ENCODE results near the gene KDF1. TPM values are rescaled to one million over a fixed set of nuclear protein-coding genes. Genes with fewer than 3 reads are reported as not detected.
A peak's percentile ranks its signal among the peaks of the same experiment; 100 is the strongest.
"Not testable (repeated sequence)": the region's sequence is repeated elsewhere in the genome, so short reads cannot be mapped to it uniquely, and the experiment has no call there.

Gene KDF1
- total RNA-seq, 1 donor from 2014 or later: not detected

DNA sequence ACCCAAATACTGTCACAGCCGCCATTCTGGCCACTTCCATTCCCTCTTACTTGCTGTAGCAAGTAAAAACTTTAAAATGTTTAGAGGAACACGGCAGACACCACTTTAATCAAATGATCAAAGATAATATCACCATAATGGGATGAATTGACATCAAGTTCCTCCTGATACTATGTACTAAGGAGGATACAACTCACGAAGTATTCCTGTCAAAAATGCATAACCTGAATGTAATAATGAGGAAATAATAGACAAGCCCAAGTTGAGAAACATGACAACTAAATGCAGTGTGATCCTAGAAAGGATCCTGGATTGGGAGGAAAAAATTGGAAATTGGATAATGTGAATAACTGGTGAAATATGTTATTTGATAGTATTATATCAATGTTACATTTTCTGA, 3.9 kb downstream of the KDF1 start:
- DNase-seq (ENCODE audit: low read depth in 2 of 2): no peak

DNA sequence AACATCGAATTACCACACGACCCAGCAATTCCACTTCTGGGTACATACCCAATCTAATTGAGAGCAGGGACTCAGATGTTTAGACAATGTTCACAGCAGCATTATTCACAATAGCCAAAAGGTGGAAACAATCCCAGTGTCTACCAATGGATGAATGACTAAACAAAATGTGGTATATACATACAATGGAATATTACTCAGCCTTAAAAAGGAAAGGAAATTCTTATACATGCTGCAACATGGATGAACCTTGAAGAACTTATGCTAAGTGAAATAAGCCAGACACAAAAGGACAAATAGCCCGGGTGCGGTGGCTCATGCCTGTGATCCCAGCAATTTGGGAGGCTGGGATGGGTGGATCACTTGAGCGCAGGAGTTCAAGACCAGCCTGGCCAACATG, 6.9 kb downstream of the KDF1 start:
- DNase-seq (ENCODE audit: low read depth in 2 of 2): no peak

DNA sequence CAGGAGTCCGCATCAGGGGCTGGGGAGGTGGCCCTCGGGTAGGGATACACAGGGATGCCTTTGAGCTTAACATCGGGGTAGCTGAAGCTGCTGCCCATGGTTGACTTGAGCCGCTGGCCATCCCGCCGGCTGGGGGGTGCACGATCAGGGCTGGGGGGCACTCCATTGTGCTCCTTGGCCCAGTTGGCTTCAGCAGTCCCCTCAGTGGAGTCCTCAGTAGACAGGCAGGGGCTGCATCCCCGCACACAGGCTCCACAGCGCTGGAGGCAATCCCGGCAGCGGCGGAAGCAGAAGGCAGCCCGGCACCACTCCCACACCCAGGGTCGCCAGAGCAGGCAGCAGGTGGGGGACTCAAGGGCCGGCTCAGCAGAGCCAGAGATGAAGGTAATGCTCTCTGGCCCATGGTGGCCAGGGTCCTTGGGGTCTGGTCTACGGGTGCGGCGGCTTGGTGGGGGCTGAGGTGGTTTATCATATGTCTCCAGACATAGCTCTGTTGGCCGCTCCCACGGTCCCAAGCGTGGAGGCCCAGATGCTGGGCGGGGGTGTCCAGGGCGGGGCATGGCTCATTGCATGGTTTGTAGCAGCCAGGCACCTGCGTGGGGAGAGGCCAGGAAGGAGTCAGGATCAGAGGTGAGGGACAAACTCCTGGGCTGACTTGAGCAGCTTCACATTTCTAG, 8.3 kb downstream of the KDF1 start:
- no peak for DNase-seq (ENCODE audit: low read depth in 2 of 2)

DNA sequence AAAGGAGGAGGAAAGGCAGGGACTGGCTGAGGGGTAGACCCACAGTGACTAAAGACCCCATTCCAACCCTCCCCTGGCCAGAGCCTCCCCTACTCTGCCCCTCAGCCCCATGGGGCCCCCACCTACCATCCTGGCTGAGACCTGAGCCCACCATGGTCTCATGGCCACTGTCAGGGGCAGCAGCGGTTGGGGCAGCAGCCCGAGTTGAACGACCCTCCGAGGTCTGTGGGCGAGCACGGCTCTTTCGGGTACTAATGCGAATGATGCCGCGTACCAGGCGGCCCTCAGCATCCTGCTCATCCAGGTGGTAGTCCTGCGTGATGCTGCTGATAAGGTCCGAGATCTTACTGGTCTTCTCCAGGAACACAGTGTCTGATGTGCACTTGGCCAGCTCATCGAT, 9.1 kb downstream of the KDF1 start:
- no peak for DNase-seq (ENCODE audit: low read depth in 2 of 2)

DNA sequence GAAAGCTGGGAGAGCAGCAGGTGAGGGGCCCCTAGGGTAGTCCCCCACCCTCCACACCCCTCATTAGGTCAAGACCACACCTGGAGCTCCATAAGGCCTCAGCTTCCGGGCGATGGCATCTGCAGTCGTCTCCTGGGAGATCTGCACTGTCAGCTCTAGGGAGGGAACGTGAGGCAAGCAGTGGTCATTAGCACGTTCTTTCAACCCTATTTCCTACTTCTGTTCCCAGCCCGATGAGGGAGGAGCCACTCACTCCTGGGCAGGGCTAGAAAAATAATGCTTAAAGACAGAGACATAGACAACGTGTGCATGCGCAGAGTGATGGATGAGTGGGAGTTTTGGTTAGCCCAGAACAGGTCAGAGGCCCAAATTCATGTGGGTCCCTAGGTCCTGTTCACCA, 9.7 kb downstream of the KDF1 start:
- no peak for DNase-seq (ENCODE audit: low read depth in 2 of 2)

DNA sequence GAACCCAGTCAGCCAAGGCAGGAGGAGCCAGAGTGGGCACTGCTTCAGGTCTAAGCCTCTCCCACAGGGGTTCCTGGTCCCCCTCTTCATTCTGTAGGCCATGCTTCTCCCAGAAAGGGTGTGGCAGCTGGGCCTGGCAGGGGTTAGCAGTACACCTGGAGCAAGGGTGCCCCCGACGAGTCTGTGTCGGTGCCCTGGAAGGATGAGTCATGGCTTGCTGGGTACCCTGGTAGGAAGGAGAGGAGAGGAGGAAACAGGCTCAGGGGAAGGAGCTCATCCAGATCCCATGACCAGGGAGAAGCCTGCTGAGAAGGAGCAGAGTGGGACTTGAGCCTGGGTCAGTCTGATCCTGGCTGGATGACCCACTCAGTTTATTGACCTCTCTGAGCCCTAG, 10.3 kb downstream of the KDF1 start:
- peak in 1 of 2 donors; percentile 26 for DNase-seq (ENCODE audit: low read depth in 2 of 2)

DNA sequence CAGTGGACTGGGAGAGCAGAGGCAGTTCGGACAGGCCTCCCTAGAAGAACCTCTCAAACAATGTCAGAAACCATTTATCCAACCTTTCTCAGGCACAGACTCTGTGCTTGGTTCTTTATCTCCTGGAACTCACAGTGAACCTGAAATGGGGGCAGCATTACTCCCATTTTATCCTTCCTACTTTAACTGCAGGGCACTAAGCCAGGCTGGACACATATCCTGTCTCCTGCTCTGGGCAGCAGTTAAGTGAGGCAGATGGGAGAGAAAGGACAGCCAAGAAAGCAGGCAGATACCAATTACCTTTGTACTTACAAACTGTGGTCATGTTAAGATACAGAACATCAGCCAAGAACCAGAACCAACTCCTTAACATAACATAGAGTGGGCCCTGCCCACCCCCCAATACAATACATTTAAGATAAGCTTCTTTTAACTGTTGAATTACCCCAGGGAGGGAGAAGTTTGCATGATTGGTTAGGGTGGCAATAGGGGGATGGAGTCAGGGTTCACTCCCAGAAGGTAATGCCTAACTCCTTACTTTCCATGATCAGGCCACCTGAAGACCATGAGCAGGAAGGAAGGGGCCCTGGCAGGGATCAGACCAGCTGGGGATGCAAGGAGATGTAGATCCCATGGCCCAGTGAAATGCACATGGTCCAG, 10.9 kb downstream of the KDF1 start:
- peak in 1 of 2 donors; percentile 15 for DNase-seq (ENCODE audit: low read depth in 2 of 2)

DNA sequence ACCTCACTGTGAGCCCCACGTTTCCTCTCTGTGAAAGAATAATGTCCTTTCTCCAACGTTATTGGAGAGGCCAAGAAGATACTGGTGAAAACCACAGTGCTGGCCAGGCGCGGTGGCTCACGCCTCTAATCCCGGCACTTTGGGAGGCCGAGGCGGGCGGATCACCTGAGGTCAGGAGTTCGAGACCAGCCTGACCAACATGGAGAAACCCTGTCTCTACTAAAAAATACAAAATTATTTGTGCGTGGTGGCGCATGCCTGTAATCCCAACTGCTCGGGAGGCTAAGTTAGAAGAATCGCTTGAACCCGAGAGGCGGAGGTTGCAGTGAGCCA, 11.6 kb downstream of the KDF1 start:
- not testable (repeated sequence) for DNase-seq (ENCODE audit: low read depth in 2 of 2)

DNA sequence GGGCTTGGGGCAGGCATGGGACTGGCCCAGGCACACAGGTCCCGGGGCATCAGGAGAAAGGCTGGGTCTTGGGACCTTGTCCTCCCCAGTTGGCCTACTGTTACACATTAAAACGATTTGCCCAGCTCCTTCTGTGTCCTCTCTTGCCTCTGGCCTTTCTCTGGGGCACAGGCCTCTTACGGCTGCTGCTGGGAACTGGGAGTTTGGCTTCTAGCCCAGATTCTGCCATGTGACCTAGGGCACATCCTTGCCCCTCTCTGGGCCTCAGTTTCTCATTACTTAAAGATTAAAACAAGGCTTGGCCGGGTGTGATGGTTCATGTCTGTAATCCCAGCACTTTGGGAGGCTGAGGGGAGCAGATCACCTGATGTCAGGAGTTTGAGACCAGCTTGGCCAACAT, 14.0 kb downstream of the KDF1 start:
- DNase-seq (ENCODE audit: low read depth in 2 of 2): no peak

DNA sequence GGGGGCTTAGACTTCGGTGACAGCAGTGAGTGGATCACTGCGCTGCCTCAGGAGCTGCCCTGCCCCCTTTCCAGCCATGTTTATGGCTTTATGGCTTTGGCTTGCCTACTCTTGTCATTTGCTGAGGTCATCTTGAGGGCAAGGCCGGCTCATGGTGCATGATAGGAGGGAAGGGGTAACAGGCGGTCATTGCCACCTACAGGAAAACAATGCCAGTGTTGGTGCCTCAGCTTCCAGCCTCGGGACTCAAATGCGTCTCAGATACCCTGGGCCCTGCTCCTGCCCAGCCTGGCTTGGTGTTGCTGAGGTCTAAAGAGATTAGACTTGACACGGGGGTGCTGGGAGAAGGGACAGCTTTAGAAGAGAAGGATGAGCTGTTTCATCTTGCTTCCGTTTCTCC, 14.5 kb downstream of the KDF1 start:
- DNase-seq (ENCODE audit: low read depth in 2 of 2): no peak

DNA sequence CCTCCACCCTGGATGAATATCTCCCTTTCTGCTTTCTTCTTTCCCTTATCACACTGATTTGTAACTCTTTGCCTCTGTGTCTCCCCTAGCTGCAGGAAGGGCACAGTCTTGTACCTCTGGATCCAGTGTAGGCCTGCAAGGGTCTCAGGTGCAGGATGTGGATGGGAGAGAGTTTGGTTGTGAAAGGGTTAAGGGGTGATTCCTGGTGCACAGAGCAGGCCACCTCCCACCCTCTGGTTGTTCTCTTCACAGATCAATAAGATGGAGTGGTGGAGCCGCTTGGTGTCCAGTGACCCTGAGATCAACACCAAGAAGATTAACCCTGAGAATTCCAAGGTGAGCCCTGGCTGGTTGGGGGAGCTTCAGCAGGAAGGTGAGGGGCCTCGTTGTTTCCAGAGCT, 15.1 kb downstream of the KDF1 start:
- no peak for DNase-seq (ENCODE audit: low read depth in 2 of 2)

DNA sequence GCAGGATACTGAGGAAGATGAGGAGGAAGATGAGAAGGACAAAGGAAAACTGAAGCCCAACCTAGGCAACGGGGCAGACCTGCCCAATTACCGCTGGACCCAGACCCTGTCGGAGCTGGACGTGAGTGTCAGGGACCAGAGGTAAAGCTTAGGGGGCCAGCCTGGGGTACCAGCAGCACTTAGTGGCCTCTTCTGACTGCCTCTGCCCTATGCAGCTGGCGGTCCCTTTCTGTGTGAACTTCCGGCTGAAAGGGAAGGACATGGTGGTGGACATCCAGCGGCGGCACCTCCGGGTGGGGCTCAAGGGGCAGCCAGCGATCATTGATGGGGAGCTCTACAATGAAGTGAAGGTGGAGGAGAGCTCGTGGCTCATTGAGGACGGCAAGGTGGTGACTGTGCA, 17.6 kb downstream of the KDF1 start:
- DNase-seq (ENCODE audit: low read depth in 2 of 2): no peak

DNA sequence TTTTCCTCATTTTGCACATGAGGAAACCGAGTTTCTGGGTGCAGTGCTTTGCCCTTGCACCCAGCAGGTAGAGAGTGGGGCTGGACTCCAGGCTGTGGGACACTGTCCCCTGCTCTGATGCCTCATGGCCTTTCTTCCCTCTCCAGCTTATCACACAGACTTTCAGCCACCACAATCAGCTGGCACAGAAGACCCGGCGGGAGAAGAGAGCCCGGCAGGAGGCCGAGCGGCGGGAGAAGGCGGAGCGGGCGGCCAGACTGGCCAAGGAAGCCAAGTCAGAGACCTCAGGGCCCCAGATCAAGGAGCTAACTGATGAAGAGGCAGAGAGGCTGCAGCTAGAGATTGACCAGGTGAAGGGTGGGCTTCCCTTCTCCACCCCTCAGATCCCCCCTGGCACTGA, 19.0 kb downstream of the KDF1 start:
- no peak for DNase-seq (ENCODE audit: low read depth in 2 of 2)

DNA sequence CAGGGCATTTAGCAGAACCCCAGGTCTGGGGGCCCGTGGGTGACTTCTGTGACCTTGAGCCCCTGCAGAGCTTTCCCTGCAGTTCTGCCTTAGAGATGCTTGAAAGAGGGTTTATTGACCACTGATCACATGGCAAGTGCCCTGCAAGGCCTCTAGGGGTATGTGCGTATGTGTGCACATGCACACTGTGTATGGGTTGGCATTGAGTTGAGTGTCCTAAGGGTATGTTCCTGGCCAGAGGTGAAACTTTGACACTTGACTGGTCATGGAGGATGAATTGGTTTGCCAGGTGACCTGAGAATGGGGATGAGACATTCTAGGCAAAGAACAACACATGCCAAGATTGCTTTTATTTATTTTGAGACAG, 21.6 kb downstream of the KDF1 start:
- DNase-seq (ENCODE audit: low read depth in 2 of 2): no peak

DNA sequence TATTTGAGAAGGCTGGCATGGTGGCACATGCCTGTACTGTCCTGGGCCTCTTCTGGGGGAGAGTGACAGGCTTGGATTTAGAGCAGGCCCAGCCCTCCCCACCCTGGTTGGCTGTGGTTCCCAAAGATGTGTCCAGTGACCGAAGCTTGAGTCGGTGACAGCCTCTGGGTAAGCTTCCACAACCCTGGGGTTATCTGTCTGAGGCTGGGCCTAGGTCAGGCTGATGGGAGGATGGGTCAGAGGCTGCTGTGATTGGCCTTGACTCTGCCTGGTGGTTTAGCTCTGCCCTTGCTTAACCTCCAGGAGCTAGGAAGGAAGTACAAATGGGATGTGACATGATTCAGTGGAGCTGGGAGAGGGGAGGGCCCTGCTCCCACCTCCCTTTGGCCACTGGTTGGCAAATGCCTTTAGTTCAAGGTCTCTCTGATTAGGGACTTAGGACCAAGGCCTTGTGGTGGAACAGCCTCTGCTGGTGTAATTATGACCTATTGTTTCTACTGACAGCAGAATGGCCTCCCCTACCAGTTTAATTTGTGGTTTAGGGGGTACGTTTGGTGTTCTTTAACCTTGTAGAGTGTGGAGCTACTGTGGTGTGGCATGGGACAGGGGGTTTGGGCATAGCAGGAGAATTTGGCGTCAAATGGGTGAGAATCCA, 22.1 kb downstream of the KDF1 start:
- no peak for DNase-seq (ENCODE audit: low read depth in 2 of 2)

DNA sequence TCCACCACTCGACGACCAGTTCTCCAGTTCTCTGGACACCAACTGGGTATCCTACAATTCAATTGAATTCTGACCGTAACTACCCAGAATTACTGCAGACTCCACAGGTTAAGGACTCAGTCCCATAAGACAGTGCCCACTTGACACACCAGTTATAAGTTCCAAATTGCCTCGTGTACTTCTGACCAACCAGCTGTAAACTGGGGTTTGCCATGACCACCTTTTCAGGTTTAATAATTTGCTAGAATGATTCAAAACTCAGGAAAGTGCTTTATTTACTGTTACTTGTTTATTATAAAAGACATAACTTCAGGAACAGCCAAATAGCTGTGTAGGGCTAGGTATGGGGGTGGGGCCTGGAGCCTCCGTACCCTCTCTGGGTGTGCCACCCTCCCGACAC, 23.4 kb downstream of the KDF1 start:
- DNase-seq (ENCODE audit: low read depth in 2 of 2): no peak

DNA sequence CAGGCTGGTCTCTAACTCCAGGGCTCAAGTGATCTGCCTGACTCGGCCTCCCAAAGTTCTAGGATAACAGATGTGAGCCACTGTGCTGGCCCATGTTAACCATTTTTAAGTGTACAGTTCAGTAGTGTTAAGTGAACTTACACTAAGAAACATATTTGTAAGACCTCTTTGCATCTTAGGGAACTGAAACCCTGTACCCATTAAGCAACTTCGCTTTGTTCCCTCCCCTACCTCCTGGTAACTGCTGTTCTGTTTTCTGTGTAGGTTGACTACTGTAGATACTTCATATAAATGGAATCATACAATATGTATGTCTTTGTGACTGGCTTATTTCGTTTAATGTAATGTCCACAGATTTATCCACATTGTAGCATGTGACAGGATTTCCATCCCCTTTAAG, 27.7 kb downstream of the KDF1 start:
- no peak for DNase-seq (ENCODE audit: low read depth in 2 of 2)

DNA sequence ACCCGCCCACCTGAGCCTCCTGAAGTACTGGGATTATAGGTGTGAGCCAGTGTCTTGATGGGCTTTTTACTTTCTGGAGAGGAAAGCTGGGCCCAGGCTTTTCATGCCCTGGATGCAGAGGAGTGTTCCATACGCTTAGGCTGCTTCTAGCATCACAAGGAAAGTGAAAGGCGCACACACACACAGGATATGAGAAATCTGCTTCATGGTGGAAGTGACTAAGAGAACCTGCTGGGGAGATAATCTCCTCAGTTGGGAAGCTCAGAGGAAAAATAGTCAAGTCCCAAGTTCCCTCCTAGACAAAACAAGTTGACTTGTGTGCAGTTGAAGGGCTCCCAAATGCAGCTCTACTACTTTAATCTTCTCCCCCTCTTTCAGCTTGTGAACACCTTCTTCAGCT, 36.6 kb downstream of the KDF1 start:
- peak in 1 of 2 donors; percentile 73 for DNase-seq (ENCODE audit: low read depth in 2 of 2)

DNA sequence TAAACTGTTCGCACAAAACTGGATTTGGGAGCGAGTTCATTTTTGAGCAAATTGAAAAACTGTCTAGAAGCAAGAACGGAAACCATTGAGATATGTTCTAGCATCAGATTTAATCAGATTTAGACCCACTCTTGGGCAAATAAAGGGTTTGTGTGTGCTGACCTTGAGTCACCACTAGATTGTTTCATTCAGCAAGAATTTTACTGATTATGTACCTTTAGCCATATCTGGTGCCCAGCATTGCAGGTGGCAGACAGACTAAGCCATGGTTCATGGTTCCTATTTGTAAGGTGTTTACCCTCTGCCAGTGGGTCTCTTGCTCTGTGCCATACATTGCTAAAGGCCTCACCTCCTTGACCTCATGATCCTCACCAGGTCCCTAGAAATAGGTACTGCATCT, 37.4 kb downstream of the KDF1 start:
- no peak for DNase-seq (ENCODE audit: low read depth in 2 of 2)

DNA sequence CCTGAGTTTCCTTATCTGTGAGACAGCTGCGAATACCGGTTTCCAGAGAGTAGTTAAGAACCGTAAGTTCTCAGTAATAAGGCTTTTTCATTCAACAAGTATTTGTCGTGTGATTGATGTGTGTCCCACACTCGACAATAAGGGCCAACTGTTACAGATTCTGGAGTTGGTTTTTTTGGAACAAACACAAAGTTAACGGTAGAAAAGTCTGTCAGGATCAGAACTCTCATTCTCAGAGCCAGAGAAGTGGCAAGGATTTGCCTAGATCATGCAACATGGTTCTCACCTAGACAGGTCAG, 37.9 kb downstream of the KDF1 start:
- no peak for DNase-seq (ENCODE audit: low read depth in 2 of 2)

DNA sequence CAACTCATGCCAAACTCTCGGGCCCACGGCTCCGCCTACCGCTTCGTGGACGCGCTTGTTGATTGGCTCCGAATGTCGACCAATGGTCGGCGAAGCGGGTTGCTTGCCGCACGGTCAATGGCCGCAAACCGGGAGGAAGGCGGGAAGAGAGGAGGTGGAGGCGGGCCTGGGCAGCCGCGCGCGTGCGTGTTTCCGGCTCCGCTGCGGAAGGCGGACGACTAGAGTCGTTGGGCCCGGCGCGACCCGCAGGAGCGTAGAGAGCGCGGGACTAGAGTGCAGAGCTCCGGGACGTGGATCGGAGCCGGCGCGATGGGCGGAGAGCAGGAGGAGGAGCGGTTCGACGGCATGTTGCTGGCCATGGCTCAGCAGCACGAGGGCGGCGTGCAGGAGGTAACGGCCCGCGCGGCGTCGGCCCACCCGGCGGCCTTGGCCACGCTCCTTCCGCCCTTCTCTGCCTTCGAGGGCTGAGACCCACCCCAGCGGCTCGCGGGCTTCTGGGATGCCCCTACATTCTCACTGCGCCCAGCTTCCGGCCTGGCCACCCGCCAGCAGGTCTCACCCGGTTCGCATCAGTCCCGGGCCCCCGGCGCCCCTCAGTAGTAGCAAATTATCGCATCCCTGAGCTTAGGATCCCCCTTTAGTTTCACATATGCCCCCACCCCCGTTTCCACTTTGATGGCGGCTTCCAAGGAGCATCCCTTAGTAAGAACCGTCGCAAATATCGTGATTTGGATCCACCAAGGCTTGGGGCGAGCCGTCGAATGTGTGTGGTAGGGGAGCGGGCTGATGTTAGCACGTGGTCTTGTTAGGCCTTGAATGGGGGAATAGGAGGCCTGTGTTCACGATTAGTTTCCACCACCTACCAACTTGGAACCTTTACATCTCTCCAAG, 38.5 kb downstream of the KDF1 start, which contains the start of gene NUDC:
NUDC (plus strand) TSS at position 204 of the 891 bp plus-strand sequence; CDS start at position 310, 106 bp downstream.
- DNase-seq (ENCODE audit: low read depth in 2 of 2): peak; percentile 95 to 97

DNA sequence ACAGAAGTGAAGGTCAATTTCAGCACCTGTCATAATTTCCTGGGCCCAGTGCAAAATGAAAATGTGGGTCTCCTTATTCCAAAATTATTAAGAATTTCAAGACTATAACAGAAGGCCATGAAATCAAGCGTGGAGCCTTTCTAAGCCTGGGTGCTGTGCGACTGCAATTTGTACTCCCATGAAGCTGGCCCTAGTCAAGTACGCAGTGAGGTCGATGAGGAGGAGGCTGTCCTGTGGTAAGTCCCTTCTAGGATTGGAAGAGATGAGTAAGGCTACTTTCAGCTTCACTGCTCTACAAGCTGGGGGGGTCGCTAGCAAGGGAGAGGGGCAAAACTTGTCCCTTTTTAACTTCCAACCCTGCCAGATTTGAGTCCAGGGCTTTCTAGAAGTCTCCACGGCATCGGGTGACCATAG, 39.1 kb downstream of the KDF1 start:
- DNase-seq (ENCODE audit: low read depth in 2 of 2): no peak
